VCaP (cell line): ENCODE results near the gene BAZ2B.

Experiments used
- H3K27ac ChIP-seq: fragments of 450-650 bp; 2 replicates; pipeline ENCODE4 v1.5.1; 2017
- TF ChIP-seq, protein P1 (sequence below): fragments of 450-650 bp; conservative IDR thresholded peaks from 2 replicates; pipeline ENCODE4 v1.5.1; 2017; ENCODE audit warnings: mild to moderate bottlenecking, moderate library complexity

The BAZ2B gene

DNA sequence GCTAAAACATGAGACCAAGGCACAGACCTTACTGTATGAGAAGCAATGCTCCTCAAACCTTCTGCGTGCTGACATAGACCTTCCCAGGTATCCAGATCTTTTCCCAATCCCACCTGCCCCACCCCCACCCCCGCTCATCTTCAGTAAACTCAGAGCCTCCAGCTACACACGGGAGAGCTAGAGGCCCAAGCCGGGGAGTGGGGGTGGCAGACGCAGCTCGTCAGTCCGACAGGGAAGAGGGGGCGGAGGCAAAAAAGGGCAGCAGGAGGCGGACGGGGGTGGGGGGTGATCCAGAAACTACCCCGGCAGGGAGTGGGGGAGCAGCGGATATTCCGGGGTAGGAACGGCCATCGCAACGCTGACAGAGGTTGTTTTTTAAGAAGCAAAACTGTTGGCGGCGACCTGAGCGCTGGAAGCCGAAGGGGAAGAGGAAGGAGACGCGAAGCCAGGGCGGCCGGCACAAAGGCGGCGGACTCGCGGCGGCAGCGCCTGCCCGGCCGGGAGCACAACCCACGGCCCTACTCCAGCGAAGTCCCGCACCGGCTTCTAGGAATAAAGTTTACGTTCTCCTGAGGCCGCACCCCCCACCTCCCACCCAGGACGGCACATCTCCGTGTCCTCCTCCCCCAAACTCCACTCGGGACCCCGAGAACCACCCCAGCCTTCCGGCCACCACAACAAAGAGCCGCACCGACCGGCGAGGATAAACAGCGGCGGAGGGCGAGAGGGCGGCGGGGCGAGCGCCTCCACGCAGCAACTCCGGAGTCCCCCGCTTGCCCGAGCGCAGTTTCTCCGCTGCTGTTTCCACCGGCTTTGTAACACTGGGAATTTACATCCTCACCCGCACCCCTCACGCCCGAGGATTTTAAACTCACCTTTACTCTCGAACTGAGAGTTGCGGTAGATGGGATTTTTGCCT lies 722 bp downstream of the BAZ2B start:
- TF ChIP-seq, protein P1, sequence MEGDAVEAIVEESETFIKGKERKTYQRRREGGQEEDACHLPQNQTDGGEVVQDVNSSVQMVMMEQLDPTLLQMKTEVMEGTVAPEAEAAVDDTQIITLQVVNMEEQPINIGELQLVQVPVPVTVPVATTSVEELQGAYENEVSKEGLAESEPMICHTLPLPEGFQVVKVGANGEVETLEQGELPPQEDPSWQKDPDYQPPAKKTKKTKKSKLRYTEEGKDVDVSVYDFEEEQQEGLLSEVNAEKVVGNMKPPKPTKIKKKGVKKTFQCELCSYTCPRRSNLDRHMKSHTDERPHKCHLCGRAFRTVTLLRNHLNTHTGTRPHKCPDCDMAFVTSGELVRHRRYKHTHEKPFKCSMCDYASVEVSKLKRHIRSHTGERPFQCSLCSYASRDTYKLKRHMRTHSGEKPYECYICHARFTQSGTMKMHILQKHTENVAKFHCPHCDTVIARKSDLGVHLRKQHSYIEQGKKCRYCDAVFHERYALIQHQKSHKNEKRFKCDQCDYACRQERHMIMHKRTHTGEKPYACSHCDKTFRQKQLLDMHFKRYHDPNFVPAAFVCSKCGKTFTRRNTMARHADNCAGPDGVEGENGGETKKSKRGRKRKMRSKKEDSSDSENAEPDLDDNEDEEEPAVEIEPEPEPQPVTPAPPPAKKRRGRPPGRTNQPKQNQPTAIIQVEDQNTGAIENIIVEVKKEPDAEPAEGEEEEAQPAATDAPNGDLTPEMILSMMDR: no peak
- H3K27ac ChIP-seq: peak overlapping the region; percentile 97

DNA sequence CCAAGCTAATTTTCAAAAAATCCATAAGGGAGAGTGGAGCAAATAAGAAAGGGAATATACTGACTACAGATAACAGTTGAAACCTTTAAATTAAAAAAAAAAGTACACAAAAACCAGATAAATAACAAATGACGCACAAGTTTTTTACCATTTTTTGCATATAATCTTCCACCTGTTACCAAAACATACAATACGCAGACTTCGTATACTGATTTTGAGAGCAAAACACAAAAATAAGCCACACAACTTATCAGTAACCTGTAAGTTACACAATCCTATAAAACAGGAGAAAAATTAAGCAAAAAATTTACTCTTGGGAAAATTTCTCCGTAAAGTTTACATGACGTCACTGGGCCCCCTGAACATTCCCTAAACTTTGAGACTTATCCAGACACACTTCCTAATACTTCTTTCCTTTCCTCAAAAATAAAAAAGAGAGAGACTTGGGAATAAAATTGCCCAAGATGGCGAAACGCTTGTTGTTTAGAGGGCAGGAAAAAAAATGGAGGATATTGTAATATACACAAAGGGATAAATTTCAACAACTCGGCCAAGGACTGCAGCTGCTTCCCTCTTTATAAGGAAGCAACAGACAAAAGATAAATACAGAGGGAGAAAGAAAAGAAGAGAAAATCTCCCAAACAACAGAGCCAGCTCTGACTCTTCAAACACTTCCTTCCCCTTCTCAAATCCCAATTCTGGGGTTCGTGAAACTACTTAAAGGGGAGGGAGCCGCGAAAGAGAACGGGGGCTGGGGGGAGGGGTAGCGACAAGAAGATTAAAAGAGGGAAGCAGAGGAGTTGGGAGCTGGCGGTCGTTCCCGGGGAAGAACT lies 1.6 kb downstream of the BAZ2B start:
- H3K27ac ChIP-seq: peak overlapping the region; percentile 97
- TF ChIP-seq, protein P1: no peak

DNA sequence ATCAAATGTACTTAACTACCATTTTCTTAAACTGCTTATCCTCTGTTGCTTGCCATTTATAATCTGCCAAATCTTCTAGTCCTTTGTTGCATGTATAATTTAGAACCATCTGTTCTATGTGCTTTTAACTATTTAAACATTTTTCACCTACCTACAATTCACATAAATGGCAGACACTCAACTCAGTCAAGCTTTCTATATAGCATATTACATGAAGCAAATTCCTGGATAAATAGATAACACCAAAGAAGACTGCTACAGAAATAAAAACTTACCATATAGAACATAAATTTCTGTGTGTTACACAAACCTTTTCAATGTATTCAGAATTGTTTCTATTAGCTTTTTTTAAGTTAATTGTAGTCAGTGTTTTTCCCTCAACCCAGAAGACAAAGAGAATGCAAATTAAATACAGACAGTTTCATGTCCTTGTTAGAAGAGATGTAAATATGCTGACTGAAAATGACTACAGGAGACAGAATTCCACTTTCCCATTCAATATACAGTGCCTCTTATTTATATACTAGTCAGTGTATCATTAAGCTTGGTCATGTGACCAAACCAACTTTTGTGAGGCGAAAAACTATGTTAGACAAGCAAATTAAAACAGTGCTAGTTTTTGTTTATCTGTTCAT lies 2.6 kb downstream of the BAZ2B start:
- H3K27ac ChIP-seq: peak overlapping the region; percentile 97
- TF ChIP-seq, protein P1: no peak

DNA sequence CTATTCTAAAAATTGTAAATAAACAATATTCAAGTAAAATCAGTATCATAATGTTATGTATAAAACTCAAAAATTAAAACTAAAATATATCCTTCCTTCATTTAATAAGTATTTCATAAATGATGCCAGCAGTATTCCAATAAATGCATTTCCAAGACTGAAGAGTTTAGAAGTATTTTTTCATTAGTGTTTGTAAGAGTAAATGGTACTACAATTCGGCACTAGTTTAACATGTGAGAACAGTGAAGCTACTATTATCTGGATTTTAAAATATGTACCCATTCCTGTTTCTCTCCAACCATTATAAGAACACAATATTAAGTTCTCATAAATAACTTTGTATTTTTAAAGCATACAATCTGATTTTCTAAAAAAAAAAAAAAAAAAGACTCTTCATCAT lies 3.3 kb downstream of the BAZ2B start:
- TF ChIP-seq, protein P1: no peak
- peak overlapping the region; percentile 97 for H3K27ac ChIP-seq

DNA sequence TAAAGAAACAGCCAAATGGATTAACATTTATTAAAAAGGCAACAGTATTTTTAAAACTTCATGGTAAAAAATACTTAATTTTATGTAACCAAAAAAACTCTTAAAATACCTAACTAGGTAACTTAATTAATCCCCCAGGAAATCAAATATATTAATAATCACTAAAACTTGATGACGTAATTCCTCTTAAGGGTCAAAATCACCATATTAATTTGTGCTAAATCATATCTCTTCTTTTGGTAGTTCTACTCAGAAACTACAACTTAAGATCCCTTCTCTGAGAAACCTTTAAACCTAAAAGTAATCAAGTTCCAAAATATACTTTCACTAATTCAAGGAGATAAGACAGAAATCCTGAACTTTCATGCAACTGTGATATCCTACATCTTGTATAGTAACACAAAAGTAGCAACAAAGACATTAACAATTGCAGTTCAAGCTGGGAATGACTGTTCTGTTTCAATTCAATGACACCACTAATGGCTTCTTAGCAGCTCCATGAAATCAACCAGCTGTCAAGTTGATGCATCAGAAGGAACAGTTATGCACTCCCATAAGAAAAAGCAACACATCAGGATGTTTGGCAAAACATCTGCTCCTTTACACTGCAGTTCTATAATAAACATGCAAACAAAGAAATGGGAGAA lies 4.0 kb downstream of the BAZ2B start:
- H3K27ac ChIP-seq: peak overlapping the region; percentile 97; the same call in 1 of the 2 replicates
- TF ChIP-seq, protein P1: no peak

DNA sequence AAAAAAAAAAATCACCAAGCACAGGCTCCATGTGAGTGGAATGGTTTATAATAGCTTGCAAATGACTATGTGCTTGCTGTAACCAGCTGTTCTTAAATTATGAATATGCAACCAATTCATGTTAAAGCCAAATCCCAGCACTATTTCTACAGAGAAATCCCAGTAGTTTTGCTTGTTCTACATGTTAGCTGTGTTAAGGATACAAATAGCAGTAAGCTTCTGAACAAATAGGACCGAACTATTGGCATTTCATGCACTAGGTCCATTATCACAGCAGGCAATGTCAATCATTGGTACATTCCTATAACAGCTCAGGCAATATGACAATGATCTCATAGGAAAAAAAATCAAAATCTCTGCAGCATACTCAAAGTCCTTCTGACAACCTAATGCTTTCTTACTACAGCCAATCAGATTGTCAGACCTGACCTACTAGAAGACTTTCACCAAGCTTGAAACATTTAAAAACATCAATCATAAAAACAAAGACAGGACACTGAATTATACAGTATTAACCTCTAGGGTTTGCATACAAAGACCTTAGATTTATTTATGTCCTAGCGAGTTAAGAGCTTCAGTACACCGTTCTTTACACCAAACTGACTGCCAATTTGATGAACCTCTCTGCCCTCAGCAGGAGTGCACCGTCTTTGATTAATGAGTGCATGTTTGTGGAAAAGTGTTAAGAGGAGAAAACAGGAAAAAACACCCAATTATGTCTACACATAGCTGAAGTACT lies 6.4 kb downstream of the BAZ2B start:
- H3K27ac ChIP-seq: no peak overlapping the region
- TF ChIP-seq, protein P1: no peak
